C4-2B (cell line): Measurements from ENCODE around the gene FBLN5.

ENCODE experiments used
- H3K27ac ChIP-seq: fragments of 450-650 bp; 2 replicates; pipeline ENCODE4 v1.5.1; 2017
- CTCF ChIP-seq: fragments of 450-650 bp; conservative IDR thresholded peaks from 2 replicates; pipeline ENCODE4 v1.5.1; 2017; ENCODE audit warnings: mild to moderate bottlenecking
- ZFX ChIP-seq: fragments of 450-650 bp; IDR thresholded peaks from 2 replicates; pipeline ENCODE4 v1.6.1; 2017

FBLN5 gene

GRCh38 chr14:91883753-91884152 lies 63.7 kb downstream of the FBLN5 start:
- TF ChIP-seq ZFX (no peak), CTCF (no peak)
- H3K27ac ChIP-seq: no peak overlapping the region

- H3K27ac ChIP-seq: no peak overlapping the region
Measured at GRCh38 chr14:91882776-91883175, 64.7 kb downstream of the FBLN5 start.

GRCh38 chr14:91882369-91882768 lies 65.1 kb downstream of the FBLN5 start:
- H3K27ac ChIP-seq: no peak overlapping the region
- TF ChIP-seq ZFX (no peak), CTCF (no peak)

More at GRCh38 chr14:91882776-91883175, 64.7 kb downstream of the FBLN5 start:
- no peak for TF ChIP-seq CTCF
- no peak for TF ChIP-seq ZFX

GRCh38 chr14:91879196-91879595 lies 68.3 kb downstream of the FBLN5 start:
- no peak overlapping the region for H3K27ac ChIP-seq
- TF ChIP-seq ZFX (no peak), CTCF (no peak)

GRCh38 chr14:91878274-91878673 lies 69.2 kb downstream of the FBLN5 start:
- H3K27ac ChIP-seq: no peak overlapping the region
- TF ChIP-seq ZFX (no peak), CTCF (no peak)

GRCh38 chr14:91877376-91877915 lies 70.0 kb downstream of the FBLN5 start:
- no peak for TF ChIP-seq CTCF
- no peak for TF ChIP-seq ZFX
- H3K27ac ChIP-seq: no peak overlapping the region

GRCh38 chr14:91876492-91876891 lies 71.0 kb downstream of the FBLN5 start:
- TF ChIP-seq ZFX: no peak
- TF ChIP-seq CTCF: no peak
- no peak overlapping the region for H3K27ac ChIP-seq
